Stimulated activated CD4-positive, alpha-beta T cell treated with anti-CD3 and anti-CD28 coated beads, TNF-alpha, amount 100 ng/mL, for 48 hours (primary cell): ENCODE results near the gene SUN3.

Experiments used
- DNase-seq, 3 donors: peaks; one replicate each; pipeline ENCODE4 v3.0.0-alpha.2; 2020; ENCODE audit warnings: low read depth in 3 of 3

SUN3 gene

DNA sequence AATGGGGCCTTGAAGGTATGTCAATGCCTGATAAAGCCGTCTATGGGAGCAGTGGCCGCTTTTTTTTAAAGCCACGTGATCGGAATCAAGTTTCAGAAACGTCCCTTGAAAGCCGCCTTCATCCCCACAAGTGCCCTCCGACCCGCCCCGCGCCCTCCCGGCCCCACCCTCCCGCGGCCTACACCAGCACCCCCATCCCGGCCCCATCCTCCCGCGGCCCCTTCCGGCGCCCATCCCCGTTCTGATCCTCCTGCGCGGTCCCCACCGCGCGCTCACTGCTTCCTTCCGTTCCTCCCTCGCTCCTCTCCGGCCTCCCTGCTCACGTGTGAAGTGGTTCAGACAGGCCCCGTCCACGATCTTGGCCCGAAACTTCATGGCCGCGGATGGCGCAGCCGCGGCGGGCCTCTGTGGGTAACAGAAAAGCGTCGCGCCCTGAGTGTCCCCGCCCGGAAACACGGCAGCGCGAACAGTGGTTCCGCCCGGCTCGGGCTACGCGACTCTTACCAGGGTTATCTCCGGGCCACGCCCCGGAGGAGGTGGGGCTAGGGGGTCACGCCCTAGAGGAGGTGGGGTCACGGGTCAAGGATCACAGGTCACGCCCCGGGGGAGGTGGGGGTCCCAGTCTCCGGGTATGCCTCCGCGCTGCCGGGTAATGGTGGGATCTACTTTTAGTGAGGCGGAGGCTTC is 49.6 kb downstream of the SUN3 start, which contains the start of gene HUS1:
TSS of gene HUS1 (minus strand) at position 471 of the 687 bp plus-strand sequence. CDS start at position 375, 96 bp downstream.
- DNase-seq = peak; percentile 88 to 90 (median 88)

DNA sequence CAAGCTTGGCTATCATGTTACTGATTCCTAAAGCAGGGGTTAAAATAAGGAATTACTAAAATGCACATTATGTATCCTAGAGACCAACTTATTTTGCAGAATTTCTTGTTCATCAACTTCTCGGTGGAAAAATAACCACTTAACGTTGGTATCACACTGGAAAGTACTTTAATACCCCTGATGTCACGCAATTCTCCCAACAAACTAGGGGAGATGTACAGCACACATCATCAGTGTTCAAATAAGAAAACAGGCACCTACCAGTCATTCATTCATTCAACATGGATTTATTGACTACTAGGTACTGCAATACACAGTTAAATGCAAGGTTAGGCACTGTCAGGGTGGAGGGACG is 50.1 kb downstream of the SUN3 start:
- DNase-seq = no peak

DNA sequence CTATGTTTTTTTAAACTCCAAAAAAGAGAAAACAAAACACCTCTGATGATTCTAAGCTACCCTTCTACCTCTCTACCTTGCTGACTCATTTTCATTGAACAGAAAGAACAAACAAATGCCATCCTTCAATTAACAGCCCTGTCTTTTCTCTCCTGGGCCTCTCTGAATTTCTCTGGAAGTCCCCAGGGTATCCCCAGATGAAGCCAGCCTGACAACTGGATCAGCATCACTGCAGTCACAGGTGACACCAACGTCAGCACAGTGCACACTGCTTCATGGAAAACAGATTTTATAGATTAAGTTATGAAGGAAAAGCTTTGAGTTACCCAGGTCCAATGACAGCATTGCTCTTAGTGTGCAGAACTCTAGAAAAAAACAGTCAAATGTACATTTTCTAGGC is 55.2 kb downstream of the SUN3 start:
- DNase-seq = no peak

DNA sequence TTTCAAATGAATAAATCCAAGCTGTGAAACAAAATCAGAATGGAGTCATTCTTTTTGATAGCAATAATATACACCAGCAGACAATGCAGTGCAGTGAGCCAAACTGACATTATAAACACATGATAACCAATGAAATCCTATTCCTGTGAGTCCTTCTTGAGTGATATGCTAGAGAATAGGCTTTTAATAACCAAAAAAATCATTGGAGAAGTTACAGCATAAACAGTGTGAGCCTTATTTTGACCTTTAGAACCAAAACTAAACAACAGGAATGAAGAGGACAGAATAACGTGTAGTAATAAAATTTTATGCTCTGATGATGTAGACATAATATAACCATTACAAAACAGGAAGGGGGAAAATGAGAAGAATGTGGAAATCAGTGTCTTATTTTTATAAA is 58.1 kb downstream of the SUN3 start:
- DNase-seq = no peak

DNA sequence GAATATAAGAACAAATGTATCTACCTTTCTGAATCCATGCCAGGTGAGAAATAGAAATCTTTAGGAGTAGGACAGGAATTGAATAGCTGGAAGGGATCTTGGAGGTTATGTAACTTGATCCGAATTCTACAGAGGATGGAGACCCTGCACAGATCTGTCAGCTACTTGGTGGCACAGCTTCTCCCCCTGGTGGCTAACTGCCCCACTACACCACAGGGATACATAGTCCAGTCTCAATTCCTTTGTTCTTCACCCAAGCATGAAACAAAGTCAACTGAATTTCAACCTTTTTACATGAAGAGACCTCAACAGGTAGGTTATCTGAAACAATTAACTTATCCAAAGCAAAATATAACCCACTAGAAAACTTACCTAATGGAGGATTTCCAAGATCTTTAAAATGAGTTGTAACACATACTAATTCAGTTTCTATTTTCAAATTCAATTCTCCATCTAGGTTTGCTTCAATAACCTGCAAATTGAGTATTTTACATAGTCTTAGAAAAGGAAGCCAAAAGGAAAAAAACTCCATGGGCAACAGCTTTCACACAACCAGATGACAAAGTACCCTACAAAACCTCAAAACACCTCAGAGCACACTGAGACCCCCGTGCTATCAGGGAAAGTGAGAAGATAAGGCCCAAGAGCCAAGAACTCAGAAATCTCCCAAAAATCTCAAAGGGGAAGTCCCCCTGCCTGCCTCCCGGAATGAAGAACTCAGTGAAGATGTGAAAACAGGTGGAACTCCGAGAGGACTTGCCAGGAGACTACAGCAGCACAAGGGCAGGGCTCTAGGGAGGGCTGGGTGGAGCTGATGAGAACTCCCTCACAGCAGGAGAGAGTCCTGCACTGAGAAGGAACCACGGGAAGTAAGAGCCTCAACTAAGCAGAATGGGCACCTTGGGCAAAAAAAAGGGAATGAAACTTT is 59.8 kb downstream of the SUN3 start:
- peak; percentile 32 to 48 (median 36) for DNase-seq

DNA sequence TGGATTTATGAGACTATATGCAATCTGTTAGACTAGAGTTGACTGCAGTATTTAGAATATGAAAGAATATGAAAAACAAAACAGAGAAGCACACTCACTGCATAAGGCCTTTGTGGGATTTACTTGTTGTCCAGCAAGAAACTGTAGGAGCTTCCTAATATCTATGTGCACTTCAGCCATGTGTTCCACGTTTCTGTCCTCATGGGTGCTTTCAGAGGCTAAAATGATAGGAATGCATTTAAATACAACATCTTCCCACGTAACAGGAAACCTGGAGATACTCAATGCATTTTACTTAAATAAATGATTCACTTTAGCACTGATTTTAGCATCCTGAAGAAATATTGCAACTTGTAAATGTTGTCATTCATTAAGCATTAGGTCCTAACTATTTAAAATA is 61.2 kb downstream of the SUN3 start:
- DNase-seq = no peak

DNA sequence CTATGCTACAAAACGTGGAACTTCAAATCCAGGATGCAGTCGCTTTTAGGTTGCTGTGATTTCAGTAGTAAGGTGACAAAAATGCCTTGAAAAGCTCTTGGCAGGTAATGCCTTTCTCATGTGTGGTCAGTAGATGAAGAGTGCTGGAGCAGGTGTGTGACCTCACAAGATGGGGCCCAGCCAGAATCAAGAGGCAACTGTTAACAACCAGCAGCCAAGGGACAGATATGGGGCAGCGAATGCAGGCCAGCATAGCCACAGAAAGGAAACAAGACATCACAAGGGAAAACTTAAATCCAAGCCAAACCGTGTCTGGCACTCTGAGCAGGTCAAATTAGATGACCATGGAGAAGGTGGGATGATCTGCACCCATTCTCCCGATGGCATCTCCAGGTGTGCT is 61.8 kb downstream of the SUN3 start:
- no peak for DNase-seq

DNA sequence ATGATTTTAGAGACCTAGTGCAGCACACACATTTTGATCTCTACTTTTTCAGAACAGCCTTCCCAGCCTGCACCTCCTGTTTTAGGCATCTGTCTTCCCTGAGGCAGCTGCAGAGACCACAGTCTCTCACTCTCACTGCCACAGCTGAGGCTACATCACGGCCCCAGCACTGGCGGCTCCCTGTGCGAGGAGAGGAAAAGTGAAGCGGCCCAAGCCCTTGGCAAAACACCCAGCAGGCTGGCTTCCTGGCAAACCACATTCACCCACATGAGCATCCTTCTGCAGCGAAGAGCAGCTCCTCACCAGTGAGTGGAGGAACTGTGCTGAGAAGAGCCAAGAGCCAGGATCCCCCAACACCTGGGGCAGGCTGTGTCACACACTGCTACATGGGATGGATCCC is 63.5 kb downstream of the SUN3 start:
- DNase-seq = no peak

DNA sequence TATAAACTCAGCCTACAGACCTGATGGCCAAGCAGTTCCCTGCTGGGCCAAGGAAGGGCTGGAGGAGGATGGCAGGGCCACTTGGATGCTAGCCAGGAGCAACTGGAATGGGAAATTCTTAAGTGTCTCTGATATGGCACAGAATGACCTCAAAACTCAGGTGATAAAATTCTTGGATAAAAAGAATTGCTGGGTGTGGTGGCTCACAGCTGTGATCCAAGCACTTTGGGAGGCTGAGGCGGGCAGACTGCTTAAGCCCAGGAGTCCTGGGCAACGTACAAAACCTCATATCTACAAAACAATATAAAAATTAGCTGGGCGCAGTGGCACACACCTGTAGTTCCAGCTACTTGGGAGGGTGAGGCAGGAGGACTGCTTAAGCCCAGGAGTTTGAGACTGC is 66.6 kb downstream of the SUN3 start:
- no peak for DNase-seq

DNA sequence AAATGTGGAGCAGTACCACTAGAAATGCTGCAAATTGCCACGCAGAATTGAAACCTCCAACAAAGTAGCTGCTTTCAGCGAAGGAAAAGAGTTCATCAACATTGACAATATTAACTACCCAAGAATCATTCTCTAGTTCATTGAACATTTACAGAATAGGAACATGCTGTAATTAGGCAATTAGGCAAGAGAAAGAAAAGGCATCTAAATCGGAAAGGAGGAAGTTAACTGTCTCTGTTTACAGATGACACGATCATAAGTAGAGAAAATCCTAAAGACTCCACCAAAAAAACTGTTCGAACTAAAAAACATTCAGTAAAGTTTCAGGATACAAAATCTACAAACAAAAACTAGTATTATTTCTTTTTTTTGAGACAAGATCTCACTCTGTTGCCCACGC is 71.8 kb downstream of the SUN3 start:
- no peak for DNase-seq

DNA sequence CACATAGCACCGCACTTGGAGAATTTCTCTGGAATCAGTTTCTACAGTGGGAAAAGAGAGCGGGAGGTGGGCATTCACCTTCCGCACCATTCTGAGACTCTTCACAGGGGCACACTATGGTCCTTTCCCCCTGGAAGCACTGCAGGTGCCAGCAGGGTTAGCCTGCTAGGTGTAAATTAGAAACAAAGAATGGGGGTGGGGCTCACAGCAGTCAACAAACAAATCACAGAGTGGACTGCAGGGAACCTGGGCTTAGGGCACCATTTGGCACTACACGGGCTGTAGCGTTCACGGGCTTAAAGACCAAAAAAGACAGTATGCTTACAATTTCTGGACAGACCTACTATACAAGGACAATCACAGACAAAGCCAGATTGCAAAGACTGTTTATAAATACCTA is 72.7 kb downstream of the SUN3 start:
- no peak for DNase-seq

DNA sequence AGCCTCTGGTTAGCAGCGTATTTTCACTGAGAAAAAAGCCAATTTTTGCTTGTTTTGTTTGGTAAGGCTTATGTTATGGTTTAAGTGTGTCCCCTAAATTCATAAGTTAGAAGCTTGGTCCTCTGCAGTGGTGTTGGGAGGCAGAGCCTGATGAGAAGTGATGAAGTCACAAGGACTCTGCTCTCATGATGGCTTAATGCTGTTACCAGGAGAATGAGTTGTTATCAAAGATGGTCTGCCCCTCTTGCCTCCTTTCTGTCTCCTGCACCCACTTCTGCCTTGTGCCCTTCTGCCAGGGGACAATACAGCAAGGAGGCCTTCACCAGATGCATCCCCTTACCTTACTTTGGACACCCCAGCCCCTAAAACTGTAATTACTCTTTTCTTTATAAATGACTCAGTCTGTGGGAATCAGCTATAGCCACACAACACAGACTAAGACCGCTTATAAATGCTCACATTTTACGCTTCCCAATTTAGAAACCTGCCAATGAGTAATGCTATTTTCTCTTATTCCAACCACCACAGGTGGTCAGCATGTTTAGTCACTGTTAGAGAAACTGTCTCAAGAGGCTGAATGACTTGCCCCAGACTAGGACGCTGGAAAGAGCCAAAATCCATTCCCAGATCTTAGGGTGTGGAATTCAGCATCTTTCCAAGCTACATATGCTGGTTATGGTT is 74.5 kb downstream of the SUN3 start:
- DNase-seq = no peak

DNA sequence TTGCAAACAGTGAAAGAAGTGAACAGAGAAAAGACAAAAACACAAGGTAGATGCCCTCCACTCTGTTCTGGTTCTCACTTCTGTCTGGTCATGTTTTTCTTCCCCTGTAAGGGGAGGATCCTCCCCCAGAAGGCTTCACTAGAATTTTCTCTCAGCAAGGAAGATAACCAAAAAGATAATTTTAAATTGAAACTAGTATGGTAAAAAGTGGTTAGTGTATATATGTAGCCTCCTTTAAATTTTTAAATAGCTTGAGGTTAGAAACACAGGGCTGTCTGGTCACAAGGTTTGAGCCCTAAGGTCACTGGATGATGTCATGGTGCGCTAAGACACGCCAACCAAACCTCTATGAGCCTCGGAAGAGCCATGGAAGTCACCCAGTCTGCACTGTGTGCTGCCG is 75.1 kb downstream of the SUN3 start:
- DNase-seq = no peak

DNA sequence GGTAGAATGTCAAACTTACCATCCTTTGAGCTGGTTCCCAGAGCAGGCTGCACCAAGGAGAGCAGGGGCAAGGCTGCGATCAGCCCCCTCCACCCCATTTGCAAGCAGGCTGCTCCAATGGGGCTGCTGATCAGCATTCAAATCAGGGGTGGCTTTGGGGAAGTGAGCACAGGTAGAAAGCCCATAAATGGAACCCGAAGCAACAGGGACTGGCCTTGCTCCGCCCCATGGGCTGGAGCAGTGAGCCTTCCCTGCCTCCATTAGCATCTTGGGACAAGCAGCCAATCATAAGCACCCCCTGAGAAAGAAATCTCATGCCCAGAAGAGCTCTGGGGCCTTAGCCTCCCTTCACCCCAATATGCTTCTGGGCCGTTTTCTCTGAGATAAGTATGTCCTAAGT is 76.7 kb downstream of the SUN3 start:
- no peak for DNase-seq

DNA sequence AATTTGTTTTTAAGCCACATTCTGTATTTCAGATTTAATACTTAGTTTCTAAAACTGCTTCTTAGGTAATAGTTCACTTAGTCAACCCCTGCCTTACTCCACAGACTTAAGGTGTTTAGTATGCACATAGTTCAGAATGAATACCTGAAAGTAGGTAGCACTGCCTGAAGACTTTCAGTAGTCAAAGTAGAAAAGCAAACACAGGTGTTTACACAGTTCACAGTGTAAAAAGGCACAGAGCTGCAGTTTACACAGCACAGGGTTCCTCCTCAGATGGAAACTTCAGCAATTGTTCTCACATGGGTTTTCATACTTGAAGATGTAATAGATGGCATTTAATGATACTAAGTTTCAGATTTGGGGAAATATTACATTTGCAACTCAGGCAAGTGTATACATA is 77.5 kb downstream of the SUN3 start:
- no peak for DNase-seq

DNA sequence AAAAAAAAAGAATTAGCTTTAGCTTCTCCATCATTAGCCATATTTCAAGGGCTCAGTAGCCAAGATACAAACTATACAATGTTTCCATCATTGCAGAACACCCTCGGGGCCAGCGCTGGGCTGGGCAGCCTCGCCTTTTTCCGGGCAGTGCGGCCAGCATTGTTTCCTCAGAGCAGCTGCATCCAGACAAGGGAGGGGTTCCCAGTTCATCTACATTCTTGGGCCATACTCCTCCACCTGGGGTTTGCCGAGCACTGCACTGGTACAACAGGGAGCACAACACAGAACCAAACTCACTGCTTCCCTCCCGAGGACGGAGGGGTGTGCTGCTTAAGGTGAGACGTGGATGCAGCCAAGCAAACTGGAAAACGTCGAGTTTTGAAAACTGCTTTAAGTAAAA is 78.2 kb downstream of the SUN3 start:
- DNase-seq = no peak

DNA sequence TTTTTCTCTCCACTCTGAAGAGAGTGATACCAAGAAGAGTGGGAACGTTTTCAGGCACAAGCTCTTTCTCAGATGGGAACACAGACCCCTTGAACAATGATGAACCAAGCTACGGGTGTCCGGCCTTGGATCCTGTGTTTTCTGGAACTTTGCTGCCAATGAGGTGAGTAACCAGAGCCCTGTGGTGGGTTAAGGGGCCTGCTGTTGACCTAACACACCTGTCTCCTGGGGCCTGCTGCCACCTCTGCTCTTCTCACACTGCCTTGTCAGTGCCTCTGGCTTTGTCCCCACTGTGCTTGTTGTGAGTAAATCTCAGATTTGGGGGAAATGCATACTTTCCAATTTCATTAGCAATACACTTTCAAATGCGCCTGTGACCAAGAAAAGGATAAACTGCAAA is 79.2 kb downstream of the SUN3 start:
- no peak for DNase-seq

DNA sequence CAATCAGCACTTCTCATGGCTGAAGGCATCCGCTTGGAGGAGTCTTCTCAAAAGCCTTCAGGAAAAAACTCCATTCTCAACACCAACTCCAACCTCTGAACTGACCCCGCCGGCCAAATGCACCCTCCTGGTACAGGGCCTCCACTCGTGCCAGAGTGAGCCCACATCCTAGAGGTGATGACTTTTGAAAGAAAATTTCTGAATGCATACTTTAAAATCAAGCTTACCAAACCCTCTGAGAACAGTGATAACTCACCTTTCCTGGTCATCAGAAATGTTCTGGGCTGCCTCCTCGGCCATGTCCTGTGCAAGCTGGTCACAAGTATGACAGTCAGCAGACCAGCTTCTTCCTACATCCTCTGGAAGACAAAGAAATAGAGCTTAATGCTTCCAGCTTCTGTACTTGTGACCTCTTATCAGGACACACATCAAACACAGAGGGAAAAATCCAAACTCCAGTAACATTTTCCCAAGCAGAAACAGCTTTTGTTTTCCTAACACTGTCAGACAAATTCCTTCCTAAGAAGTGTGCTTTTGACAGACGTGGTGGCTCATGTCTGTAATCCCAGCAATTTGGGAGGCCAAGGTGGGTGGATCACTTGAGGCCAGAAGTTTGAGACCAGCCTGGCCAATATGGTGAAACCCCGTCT is 80.6 kb downstream of the SUN3 start, which contains the start of gene PKD1L1:
TSS of gene PKD1L1 (minus strand) at position 326 of the 650 bp plus-strand sequence. CDS start at position 300, 26 bp downstream.
- no peak for DNase-seq

DNA sequence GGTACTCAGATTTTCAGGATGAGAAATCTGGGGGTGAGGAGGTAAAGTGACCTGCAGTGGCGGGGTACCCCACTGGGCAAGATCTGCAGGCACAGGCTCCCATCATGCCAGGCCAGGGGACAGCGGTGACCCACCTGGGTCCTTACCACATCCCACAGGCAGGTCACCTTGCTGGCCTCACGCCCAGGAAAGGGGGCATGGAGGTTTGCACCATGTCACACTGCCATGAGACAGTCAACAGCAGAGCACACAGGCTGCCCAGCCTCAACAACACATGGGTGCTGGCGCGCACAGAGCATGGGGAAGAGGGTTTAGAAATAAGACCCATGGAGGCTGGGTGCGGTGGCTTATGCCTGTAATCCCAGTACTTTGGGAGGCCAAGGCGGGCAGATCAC is 81.6 kb downstream of the SUN3 start:
- no peak for DNase-seq

DNA sequence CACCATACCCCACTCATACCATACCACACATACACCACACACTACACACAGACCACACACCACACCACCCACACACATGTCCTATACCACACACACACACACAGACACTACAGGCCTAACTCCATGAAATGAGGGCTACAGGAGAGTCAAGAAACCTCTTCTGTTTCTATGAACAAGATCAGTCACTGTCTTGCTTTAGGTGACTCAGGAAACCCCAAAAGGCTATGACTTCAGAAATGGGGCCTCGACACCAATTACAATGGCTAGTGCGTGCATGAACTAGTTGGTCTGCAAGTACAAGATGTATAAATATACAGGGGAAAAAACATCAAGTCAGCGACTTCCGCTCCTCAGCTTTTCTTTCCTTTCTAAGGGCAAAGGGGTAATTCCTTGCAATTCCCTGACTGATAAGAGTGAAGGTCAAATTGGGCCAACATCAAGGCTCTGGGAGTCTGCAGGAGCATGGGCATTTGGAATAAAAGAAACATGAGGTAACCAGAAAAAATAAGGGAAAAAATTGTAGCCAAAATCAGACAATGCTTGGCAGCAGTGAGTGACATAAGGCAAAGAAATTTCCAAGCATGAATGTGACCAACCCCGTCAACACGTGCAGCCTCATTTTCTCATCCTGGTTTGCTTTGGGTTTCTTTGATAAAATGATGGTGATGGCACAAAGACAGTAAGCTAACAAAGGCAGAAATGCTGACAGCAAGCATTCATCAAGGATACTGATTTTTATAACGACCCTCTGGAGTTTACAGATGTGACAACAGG is 82.1 kb downstream of the SUN3 start:
- DNase-seq = no peak
